Fibroblast of pulmonary artery (primary cell): ENCODE results near the gene NPC1L1.
"Not testable (repeated sequence)": the region's sequence is repeated elsewhere in the genome, so short reads cannot be mapped to it uniquely, and the experiment has no call there.

Experiments used
- DNase-seq: peaks from one replicate; pipeline ENCODE4 v3.0.0-alpha.2; 2010; ENCODE audit warnings: low read depth
- H3K4me3 ChIP-seq: replicated peaks from 2 replicates; pipeline ENCODE4 v1.5.1; 2011; ENCODE audit warnings: low read depth, mild to moderate bottlenecking, control low read depth, low read length, moderate library complexity
- TF ChIP-seq, protein P1 (sequence below): IDR thresholded peaks from 2 replicates; pipeline ENCODE4 v1.5.1; 2011; ENCODE audit warnings: mild to moderate bottlenecking, control low read depth, low read length, inconsistent platforms; ENCODE audit errors: missing control alignments

Gene NPC1L1

DNA sequence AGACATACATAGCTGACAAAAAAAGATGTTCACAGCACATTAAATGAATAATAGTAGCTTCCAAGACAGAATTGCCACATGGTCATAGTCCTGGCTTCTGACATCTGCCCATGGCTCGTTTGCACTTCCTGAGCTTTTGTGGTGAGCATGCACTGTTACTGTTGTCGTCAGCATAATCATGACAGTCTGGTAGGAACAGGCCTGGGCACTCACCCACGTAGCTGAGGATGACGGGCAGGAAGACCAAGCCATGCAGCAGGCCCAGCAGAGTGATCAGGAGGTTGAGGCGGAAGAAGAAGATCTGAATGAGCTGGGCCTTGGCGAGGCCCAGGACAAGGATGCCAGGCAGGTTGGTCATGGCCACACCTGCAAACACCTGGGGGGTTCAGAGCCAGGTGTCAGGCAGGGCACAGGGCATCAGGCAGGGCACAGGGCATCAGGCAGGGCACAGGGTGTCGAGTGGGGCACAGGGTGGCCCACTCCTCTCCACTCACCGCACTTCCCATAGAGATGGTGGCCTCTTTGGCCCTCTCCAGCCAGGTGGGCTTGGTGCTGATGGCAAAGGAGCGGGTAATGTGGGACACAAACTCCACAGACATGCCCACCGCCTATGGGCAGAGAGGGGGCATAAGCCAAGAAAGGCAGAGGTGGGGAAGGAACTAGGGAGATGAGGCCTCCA is 25.4 kb downstream of the NPC1L1 start:
- no peak overlapping the region for H3K4me3 ChIP-seq
- TF ChIP-seq, protein P1, sequence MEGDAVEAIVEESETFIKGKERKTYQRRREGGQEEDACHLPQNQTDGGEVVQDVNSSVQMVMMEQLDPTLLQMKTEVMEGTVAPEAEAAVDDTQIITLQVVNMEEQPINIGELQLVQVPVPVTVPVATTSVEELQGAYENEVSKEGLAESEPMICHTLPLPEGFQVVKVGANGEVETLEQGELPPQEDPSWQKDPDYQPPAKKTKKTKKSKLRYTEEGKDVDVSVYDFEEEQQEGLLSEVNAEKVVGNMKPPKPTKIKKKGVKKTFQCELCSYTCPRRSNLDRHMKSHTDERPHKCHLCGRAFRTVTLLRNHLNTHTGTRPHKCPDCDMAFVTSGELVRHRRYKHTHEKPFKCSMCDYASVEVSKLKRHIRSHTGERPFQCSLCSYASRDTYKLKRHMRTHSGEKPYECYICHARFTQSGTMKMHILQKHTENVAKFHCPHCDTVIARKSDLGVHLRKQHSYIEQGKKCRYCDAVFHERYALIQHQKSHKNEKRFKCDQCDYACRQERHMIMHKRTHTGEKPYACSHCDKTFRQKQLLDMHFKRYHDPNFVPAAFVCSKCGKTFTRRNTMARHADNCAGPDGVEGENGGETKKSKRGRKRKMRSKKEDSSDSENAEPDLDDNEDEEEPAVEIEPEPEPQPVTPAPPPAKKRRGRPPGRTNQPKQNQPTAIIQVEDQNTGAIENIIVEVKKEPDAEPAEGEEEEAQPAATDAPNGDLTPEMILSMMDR, result no peak
- no peak for DNase-seq

DNA sequence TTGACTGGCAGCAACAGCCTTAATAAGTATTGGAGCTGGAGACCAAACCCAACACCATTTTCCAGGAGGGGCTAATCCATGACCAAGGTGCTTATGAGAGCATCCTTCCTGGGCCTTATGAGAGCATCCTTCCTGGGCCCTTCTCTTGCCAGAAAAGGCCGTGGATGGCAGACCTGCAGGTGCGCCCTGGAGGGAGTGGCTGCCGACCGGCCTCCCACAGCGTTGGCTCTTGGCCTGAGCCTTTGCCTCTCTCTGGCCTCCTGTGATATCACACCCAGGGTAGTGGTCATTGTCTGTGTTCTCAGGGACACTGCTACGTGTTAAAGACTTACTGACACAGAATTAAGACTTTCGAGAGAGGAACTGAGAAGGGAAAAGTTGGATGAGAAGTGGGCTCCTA is 28.4 kb downstream of the NPC1L1 start:
- TF ChIP-seq, protein P1, result no peak
- H3K4me3 ChIP-seq, result no peak overlapping the region
- no peak for DNase-seq

DNA sequence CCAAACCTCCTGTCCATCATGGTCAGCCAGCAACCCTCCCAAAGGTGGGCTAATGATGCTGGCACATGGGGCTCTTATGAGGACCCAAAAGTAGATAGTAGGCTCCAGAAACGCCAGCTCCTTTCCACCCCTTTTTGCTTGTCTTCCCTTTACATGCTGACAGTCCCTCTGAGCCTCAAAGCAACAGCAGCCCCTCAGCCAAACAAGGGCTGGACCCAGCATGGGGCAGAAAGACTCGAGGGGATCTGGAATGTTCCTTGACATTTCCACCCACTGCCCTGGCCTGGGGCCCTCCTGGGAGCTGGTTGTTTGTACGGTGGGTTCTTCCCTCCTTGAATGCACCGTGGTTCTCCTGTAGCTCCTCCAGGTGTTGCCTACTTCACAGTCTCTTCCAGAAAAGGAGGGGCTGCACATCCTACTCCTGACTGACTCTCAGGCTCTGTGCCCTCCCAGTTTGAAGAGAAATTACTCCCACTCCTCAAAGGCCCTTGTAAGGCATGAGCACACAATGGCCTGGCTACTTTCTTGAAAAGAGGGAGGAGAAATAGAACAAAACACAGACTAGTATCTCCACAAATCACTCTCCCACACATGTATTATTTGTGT is 29.2 kb downstream of the NPC1L1 start:
- TF ChIP-seq, protein P1, result no peak
- H3K4me3 ChIP-seq, result no peak overlapping the region
- no peak for DNase-seq

DNA sequence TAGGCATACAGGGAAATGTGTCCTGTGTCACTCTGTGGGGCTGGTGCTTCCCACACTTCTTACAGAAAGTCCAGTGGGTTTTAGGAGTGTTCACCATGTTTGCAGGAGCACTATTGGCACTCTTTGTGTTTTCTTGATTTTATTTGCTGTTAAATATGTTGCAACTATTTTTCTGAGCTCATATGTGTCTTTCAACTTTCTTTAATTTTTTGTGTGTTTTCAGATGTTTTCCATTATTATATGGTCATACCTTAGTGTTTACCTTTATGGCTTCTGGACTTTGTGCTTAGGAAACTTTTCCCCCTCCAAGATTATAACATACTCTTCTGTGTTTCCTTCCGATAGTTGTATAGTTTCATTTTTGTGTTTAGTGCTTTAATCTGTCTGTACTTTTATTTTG is 29.9 kb downstream of the NPC1L1 start:
- H3K4me3 ChIP-seq, result no peak overlapping the region
- TF ChIP-seq, protein P1, result no peak
- no peak for DNase-seq

DNA sequence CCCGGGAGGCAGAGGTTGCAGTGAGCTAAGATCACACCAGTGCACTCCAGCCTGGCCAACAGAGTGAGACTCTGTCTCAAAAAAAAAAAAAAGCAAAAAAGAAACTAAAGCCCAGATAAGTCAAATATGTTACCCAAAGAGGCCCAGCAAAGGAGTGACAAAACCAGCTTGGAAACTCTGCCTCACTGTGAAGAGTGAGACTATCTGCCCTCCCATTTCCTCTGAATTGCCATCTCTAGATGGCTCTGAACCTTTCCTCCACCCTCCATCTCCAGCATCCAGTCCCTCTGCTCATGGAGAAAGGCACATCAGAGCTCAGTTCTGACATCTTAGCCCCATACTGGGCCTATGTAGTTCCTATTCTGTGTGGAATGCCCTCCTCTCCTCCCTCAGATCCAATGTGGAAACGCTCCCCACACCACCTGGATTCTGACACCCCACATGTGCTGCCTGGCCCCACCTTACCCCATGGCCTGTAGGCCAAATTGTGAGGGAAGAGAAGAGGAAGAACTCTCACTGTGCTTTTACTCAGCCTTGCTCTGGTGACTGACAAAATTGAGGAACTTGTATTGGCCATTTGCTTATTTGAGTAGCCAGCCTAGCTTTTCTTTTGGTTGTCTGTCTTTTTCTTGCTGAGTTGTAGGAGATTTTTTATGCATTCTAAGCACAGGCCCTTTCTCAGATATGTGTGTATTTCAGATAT is 32.7 kb downstream of the NPC1L1 start:
- TF ChIP-seq, protein P1, result no peak
- no peak for DNase-seq
- no peak overlapping the region for H3K4me3 ChIP-seq

DNA sequence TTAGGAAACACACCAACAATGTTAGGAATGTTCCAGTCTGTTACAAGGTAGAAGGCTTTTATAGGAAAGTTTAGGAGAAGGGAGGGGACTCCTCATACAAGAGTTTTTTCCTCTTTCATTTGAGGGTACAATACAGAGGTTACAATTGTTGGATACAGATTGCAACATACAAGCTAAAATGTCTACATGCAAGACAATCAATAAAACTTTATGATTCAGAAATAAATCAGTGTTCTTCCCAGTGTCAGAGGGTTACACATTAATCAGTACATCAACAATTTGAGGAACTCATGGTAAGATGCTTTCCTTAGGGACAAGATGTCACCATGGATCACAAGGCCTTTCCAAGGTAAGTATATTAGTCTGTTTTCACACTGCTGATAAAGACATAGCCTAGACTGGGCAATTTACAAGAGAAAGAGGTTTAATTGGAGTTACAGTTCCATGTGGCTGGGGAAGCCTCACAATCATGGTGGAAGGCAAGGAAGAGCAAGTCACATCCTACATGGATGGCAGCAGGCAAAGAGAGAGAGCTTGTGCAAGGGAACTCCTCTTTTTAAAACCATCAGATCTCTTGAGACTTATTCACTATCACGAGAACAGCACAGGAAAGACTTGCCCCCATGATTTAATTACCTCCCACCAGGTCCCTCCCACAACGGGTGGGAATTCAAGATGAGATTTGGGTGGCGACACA is 34.4 kb downstream of the NPC1L1 start:
- H3K4me3 ChIP-seq, DNase-seq: not testable (repeated sequence)

DNA sequence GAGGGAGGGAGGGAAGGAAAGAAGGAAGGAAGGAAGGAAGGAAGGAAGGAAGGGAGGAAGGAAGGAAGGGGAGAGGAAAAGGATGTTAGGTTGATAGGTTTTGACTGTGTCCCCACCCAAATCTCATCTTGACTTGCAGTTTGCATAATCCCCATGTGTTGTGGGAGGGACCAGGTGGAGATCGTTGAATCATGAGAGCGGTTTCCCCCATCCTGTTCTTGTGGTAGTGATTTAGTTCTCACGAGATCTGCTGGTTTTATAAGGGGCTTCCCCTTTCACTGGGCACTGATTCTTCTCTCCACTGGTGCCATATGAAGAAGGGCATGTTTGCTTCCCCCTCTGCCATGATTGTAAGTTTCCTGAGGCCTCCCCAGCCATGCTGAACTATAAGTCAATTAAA is 35.5 kb downstream of the NPC1L1 start:
- TF ChIP-seq, protein P1, result no peak

More for the DNA sequence above, 35.5 kb downstream of the NPC1L1 start:
- no peak overlapping the region for H3K4me3 ChIP-seq
- no peak for DNase-seq
